GM12878 (cell line): ENCODE measurements around the gene KCNJ16.

Experiments
- CREB1 ChIP-seq: IDR thresholded peaks from 2 replicates; pipeline ENCODE4 v1.6.1; 2012; ENCODE audit warnings: low read depth, mild to moderate bottlenecking, inconsistent platforms
- NFYA ChIP-seq: IDR thresholded peaks from 2 replicates; pipeline ENCODE4 v1.6.1; 2011; ENCODE audit warnings: low read depth, mild to moderate bottlenecking, low read length, improper control_type of control experiment, borderline replicate concordance
- POLR2A ChIP-seq: IDR thresholded peaks from 2 replicates; pipeline ENCODE4 v1.6.1; 2011; ENCODE audit warnings: low read depth, mild to moderate bottlenecking, low read length
- TF ChIP-seq, protein P1 (sequence below), 3 experiments: IDR thresholded peaks in 2 of 3; conservative IDR thresholded peaks in 1 of 3; 2 replicates each; pipeline ENCODE4 v1.5.1; 2011; ENCODE audit warnings: low read depth in 3 of 3, low read length in 3 of 3, mild to moderate bottlenecking in 3 of 3, control low read depth in 2 of 3, moderate library complexity in 2 of 3, inconsistent platforms in 1 of 3, mixed read lengths in 1 of 3; ENCODE audit not compliant: control insufficient read depth in 2 of 3, insufficient read depth in 1 of 3; ENCODE audit errors: extremely low read depth in 1 of 3

DNA sequence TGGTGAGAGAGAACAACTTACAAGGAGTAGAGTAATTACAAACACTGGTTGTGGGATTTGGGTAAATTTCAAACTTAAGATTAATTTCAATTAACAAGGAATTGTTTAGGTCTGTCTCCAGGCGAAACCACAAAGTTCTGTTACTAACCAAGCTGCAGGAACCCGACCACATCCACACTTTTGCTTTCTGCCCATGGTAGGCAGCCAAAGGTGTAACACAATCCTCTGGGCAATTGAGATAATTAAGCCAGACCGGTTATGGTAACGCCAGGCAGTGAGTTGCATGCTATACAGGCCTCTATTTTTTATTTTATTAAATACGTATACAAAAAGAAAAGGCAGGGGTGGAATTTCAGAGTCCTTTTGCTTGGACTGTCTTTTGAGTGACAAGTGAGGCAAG lies 106.4 kb downstream of the KCNJ16 start:
- TF ChIP-seq, protein P1, sequence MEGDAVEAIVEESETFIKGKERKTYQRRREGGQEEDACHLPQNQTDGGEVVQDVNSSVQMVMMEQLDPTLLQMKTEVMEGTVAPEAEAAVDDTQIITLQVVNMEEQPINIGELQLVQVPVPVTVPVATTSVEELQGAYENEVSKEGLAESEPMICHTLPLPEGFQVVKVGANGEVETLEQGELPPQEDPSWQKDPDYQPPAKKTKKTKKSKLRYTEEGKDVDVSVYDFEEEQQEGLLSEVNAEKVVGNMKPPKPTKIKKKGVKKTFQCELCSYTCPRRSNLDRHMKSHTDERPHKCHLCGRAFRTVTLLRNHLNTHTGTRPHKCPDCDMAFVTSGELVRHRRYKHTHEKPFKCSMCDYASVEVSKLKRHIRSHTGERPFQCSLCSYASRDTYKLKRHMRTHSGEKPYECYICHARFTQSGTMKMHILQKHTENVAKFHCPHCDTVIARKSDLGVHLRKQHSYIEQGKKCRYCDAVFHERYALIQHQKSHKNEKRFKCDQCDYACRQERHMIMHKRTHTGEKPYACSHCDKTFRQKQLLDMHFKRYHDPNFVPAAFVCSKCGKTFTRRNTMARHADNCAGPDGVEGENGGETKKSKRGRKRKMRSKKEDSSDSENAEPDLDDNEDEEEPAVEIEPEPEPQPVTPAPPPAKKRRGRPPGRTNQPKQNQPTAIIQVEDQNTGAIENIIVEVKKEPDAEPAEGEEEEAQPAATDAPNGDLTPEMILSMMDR (IDR thresholded peaks at IDR 0.05 in 2 of 3, conservative IDR thresholded peaks at IDR 0.05 in 1 of 3; ENCODE audit: control insufficient read depth in 2 of 3, extremely low read depth in 1 of 3, insufficient read depth in 1 of 3, low read depth in 3 of 3, low read length in 3 of 3): no peak
- TF ChIP-seq NFYA (no peak), POLR2A (no peak), CREB1 (no peak)
